ENCODE data around the gene CHRM4.

Gene CHRM4

DNA sequence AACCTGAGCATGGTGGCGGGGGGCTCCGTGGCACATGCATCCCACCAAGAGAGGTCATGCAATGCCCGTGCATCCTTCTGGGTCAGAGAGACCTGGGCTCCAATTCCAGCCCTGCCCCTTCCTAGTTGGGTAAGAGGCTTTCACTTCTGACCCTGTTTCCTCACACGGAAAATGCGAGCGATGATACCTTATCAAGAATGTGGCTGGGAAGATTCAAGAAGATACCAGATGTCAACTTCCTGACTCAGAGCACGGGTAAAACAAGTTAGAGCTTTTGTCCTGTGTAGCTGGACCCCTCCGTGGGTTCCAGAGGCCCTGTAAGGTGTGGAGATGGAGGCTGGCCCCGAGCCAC is 53.0 kb downstream of the CHRM4 start:
- peak overlapping the region; percentile 43 for H2BK5ac ChIP-seq (ENCODE audit: low read depth, low read length, poor library complexity)
- no peak overlapping the region for H3K4ac ChIP-seq (ENCODE audit: low read depth, low read length)
- H4K12ac ChIP-seq (ENCODE audit: low read depth, low read length), result no peak overlapping the region
- H3K4me3 ChIP-seq (ENCODE audit: low read depth, low read length), result no peak overlapping the region
- H3K79me1 ChIP-seq (ENCODE audit: low read length), result peaks cover 15% of the 10 kb centered on the region
- H2AK5ac ChIP-seq (ENCODE audit: low read length), result no peak overlapping the region
- H3K9ac ChIP-seq (ENCODE audit: low read length), result no peak overlapping the region
- H3K18ac ChIP-seq (ENCODE audit: low read length), result peak overlapping the region; percentile 43
- H2AFZ ChIP-seq (ENCODE audit: insufficient read depth, low read length, poor library complexity), result peak overlapping the region; percentile 30
- H3K9me3 ChIP-seq (ENCODE audit: insufficient read depth, low read depth, low read length), result peaks cover 5% of the 10 kb centered on the region
- peak overlapping the region; percentile 58 for H3K4me2 ChIP-seq (ENCODE audit: low read length)
- no peak overlapping the region for H3K14ac ChIP-seq (ENCODE audit: low read length)
- peak overlapping the region; percentile 28 for H2BK120ac ChIP-seq (ENCODE audit: insufficient read depth, low read length, poor library complexity)
- H4K8ac ChIP-seq (ENCODE audit: low read depth, low read length), result peak overlapping the region; percentile 64
- H3K27me3 ChIP-seq (ENCODE audit: insufficient read depth, low read length), result peaks cover 6% of the 10 kb centered on the region
- no peaks in the 10 kb centered on the region for H3K36me3 ChIP-seq (ENCODE audit: control insufficient read depth in 1 of 2, insufficient read depth in 2 of 2, low read length in 2 of 2)
- DNase-seq, result peak; percentile 90 to 98
- peak overlapping the region; percentile 55 for H3K27ac ChIP-seq (ENCODE audit: low read depth, low read length)
- peak overlapping the region; percentile 75 for H2BK12ac ChIP-seq (ENCODE audit: low read length)
- no peaks in the 10 kb centered on the region for H3K79me2 ChIP-seq (ENCODE audit: control insufficient read depth, insufficient read depth, low read length, poor library complexity)
- H3K23ac ChIP-seq (ENCODE audit: low read length), result no peak overlapping the region
- peaks cover 28 to 33% of the 10 kb centered on the region in 2 experiments for H3K4me1 ChIP-seq (ENCODE audit: control insufficient read depth in 1 of 2, insufficient read depth in 2 of 2, low read length in 2 of 2)
- peak overlapping the region; percentile 67 for H4K91ac ChIP-seq (ENCODE audit: low read depth, low read length)
- no CpG with 5 or more reads among the region's 9 CpGs for WGBS (ENCODE audit: extremely low coverage, insufficient coverage, insufficient read length)

DNA sequence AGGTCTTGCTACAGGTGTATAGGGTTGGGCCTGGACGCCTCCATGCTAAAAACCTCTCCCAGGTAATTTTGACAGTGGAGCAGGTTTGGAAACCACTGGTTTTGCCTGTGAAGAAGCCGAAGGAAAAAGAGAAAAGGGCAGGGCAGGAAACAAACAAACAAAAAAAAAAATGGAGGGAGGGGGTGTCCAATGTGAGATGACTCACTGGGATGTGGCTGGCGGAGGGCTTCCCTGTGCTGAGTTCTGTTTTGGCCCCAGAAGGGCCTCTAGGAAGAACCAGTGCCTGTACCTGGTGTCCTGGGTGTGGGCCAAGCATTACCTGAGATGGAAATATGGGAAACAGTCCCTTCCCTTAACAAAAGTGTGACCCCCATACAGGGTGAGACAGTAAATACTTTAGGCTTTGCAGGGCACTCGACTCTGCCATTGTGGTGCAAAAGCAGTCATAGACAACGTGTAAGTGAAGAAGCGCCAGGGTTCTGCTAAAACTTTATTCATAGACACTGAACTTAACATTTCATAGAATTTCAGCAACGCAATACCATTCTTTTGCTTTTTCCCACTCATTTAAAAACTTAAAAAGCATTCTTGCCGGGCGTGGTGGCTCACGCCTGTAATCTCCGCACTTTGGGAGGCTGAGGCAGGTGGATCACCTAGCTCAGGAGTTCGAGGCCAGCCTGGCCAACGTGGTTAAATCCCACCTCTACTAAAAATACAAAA is 53.8 kb downstream of the CHRM4 start:
- Histone ChIP-seq H3K27me3 (ENCODE audit: insufficient read depth, low read length) (peaks cover 14% of the 10 kb centered on the region), H3K14ac (ENCODE audit: low read length) (no peak overlapping the region)

DNA sequence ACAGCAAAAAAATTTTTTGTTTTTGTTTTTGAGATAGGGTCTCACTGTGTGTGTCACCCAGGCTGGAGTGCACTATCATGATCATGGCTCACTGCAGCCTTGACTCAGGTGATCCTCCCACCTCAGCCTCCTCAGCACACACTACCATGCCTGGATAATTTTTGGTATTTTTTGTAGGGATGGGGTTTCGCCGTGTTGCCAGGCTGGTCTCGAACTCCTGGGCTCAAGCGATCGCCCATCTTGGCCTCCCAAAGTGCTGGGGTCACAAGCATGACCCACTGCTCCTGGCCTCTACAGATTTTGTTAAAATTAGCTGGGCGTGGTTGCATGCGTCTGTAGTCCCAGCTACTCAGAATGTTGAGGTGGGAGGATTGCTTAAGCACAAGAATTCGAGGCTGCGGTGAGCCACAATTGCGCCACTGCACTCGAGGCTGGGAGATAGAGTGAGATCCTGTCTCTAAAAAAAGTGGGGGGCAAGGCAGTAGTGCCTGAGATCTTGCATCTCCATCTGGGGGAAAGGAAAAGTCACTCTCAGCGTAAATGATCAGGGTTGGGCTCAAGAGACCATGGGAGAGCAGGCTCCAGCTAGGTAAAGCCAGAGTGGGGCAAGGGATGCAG is 54.9 kb downstream of the CHRM4 start:
- Histone ChIP-seq H3K23ac (ENCODE audit: low read length) (no peak overlapping the region), H3K4me3 (ENCODE audit: low read depth, low read length) (no peak overlapping the region), H3K79me1 (ENCODE audit: low read length) (peaks cover 15% of the 10 kb centered on the region), H4K91ac (ENCODE audit: low read depth, low read length) (peak overlapping the region; percentile 57), H3K9ac (ENCODE audit: low read length) (no peak overlapping the region), H4K12ac (ENCODE audit: low read depth, low read length) (no peak overlapping the region), H2BK12ac (ENCODE audit: low read length) (peak overlapping the region; percentile 35), H3K4ac (ENCODE audit: low read depth, low read length) (no peak overlapping the region), H3K4me1 (ENCODE audit: control insufficient read depth in 1 of 2, insufficient read depth in 2 of 2, low read length in 2 of 2) (peaks cover 19 to 31% of the 10 kb centered on the region in 2 experiments), H2AK5ac (ENCODE audit: low read length) (no peak overlapping the region), H4K8ac (ENCODE audit: low read depth, low read length) (no peak overlapping the region), H2AFZ (ENCODE audit: insufficient read depth, low read length, poor library complexity) (no peak overlapping the region), H3K27me3 (ENCODE audit: insufficient read depth, low read length) (peaks cover 25% of the 10 kb centered on the region), H3K27ac (ENCODE audit: low read depth, low read length) (no peak overlapping the region), H2BK5ac (ENCODE audit: low read depth, low read length, poor library complexity) (no peak overlapping the region), H3K18ac (ENCODE audit: low read length) (no peak overlapping the region), H3K9me3 (ENCODE audit: insufficient read depth, low read depth, low read length) (peaks cover 5% of the 10 kb centered on the region), H3K4me2 (ENCODE audit: low read length) (no peak overlapping the region), H2BK120ac (ENCODE audit: insufficient read depth, low read length, poor library complexity) (peak overlapping the region; percentile 4), H3K36me3 (ENCODE audit: control insufficient read depth in 1 of 2, insufficient read depth in 2 of 2, low read length in 2 of 2) (no peaks in the 10 kb centered on the region), H3K79me2 (ENCODE audit: control insufficient read depth, insufficient read depth, low read length, poor library complexity) (no peaks in the 10 kb centered on the region), H3K14ac (ENCODE audit: low read length) (peak overlapping the region; percentile 22)
- no CpG with 5 or more reads among the region's 12 CpGs for WGBS (ENCODE audit: extremely low coverage, insufficient coverage, insufficient read length)
- DNase-seq, result peak; percentile 64 to 75

More for the DNA sequence above, 53.8 kb downstream of the CHRM4 start:
- no CpG with 5 or more reads among the region's 13 CpGs for WGBS (ENCODE audit: extremely low coverage, insufficient coverage, insufficient read length)
- H3K4me1 ChIP-seq (ENCODE audit: control insufficient read depth in 1 of 2, insufficient read depth in 2 of 2, low read length in 2 of 2), result peaks cover 28 to 38% of the 10 kb centered on the region in 2 experiments
- no peak overlapping the region for H4K12ac ChIP-seq (ENCODE audit: low read depth, low read length)
- H3K4me3 ChIP-seq (ENCODE audit: low read depth, low read length), result no peak overlapping the region
- H2BK12ac ChIP-seq (ENCODE audit: low read length), result peak overlapping the region; percentile 21
- no peak overlapping the region for H3K9ac ChIP-seq (ENCODE audit: low read length)
- H3K79me1 ChIP-seq (ENCODE audit: low read length), result peaks cover 15% of the 10 kb centered on the region
- no peak overlapping the region for H3K4ac ChIP-seq (ENCODE audit: low read depth, low read length)
- H3K23ac ChIP-seq (ENCODE audit: low read length), result no peak overlapping the region
- H3K4me2 ChIP-seq (ENCODE audit: low read length), result no peak overlapping the region
- H2AFZ ChIP-seq (ENCODE audit: insufficient read depth, low read length, poor library complexity), result no peak overlapping the region
- H3K18ac ChIP-seq (ENCODE audit: low read length), result no peak overlapping the region
- H4K8ac ChIP-seq (ENCODE audit: low read depth, low read length), result no peak overlapping the region
- H3K27ac ChIP-seq (ENCODE audit: low read depth, low read length), result no peak overlapping the region
- H2AK5ac ChIP-seq (ENCODE audit: low read length), result no peak overlapping the region
- no peaks in the 10 kb centered on the region for H3K79me2 ChIP-seq (ENCODE audit: control insufficient read depth, insufficient read depth, low read length, poor library complexity)
- H4K91ac ChIP-seq (ENCODE audit: low read depth, low read length), result peak overlapping the region; percentile 41
- peaks cover 5% of the 10 kb centered on the region for H3K9me3 ChIP-seq (ENCODE audit: insufficient read depth, low read depth, low read length)
- DNase-seq, result peak in 1 of 2 donors; percentile 69
- H2BK120ac ChIP-seq (ENCODE audit: insufficient read depth, low read length, poor library complexity), result no peak overlapping the region
- no peaks in the 10 kb centered on the region for H3K36me3 ChIP-seq (ENCODE audit: control insufficient read depth in 1 of 2, insufficient read depth in 2 of 2, low read length in 2 of 2)
- H2BK5ac ChIP-seq (ENCODE audit: low read depth, low read length, poor library complexity), result no peak overlapping the region

- peak overlapping the region; percentile 33 for H2BK12ac ChIP-seq (ENCODE audit: low read length)
- no peak overlapping the region for H3K23ac ChIP-seq (ENCODE audit: low read length)
- peak overlapping the region; percentile 36 for H3K14ac ChIP-seq (ENCODE audit: low read length)
- no peak overlapping the region for H3K27ac ChIP-seq (ENCODE audit: low read depth, low read length)
- no peak overlapping the region for H4K8ac ChIP-seq (ENCODE audit: low read depth, low read length)
- H2AFZ ChIP-seq (ENCODE audit: insufficient read depth, low read length, poor library complexity), result no peak overlapping the region
- no peak overlapping the region for H3K9ac ChIP-seq (ENCODE audit: low read length)
- no peak overlapping the region for H4K12ac ChIP-seq (ENCODE audit: low read depth, low read length)
- peak overlapping the region; percentile 35 for H2AK5ac ChIP-seq (ENCODE audit: low read length)
- H3K79me1 ChIP-seq (ENCODE audit: low read length), result peaks cover 15% of the 10 kb centered on the region
- no peak overlapping the region for H3K18ac ChIP-seq (ENCODE audit: low read length)
- peaks cover 5% of the 10 kb centered on the region for H3K9me3 ChIP-seq (ENCODE audit: insufficient read depth, low read depth, low read length)
- H3K79me2 ChIP-seq (ENCODE audit: control insufficient read depth, insufficient read depth, low read length, poor library complexity), result no peaks in the 10 kb centered on the region
- peaks cover 16 to 28% of the 10 kb centered on the region in 2 experiments for H3K4me1 ChIP-seq (ENCODE audit: control insufficient read depth in 1 of 2, insufficient read depth in 2 of 2, low read length in 2 of 2)
- no peak overlapping the region for H3K4ac ChIP-seq (ENCODE audit: low read depth, low read length)
- H3K4me3 ChIP-seq (ENCODE audit: low read depth, low read length), result no peak overlapping the region
- WGBS (ENCODE audit: extremely low coverage, insufficient coverage, insufficient read length), result no CpG with 5 or more reads among the region's 11 CpGs
- peak overlapping the region; percentile 6 for H2BK120ac ChIP-seq (ENCODE audit: insufficient read depth, low read length, poor library complexity)
- H4K91ac ChIP-seq (ENCODE audit: low read depth, low read length), result peak overlapping the region; percentile 57
- no peaks in the 10 kb centered on the region for H3K36me3 ChIP-seq (ENCODE audit: control insufficient read depth in 1 of 2, insufficient read depth in 2 of 2, low read length in 2 of 2)
- peak in 1 of 2 donors; percentile 44 for DNase-seq
- no peak overlapping the region for H3K4me2 ChIP-seq (ENCODE audit: low read length)
- H3K27me3 ChIP-seq (ENCODE audit: insufficient read depth, low read length), result peaks cover 29% of the 10 kb centered on the region
- no peak overlapping the region for H2BK5ac ChIP-seq (ENCODE audit: low read depth, low read length, poor library complexity)
These were observed 55.5 kb downstream of the CHRM4 start for GRCh38 chr11:46335890-46336562.

Measured in trophoblast cell (in vitro differentiated cells and primary cell).